K562 (cell line): ENCODE results near the gene FIGNL1. TPM values are rescaled to one million over a fixed set of nuclear protein-coding genes. Genes with fewer than 3 reads are reported as not detected.

Source experiments
- CBFA2T3 ChIP-seq: fragments of 450-650 bp; IDR thresholded peaks from 2 replicates; pipeline ENCODE4 v1.6.1; 2017
- EZH2 ChIP-seq: IDR thresholded peaks from 2 replicates; pipeline ENCODE4 v1.6.1; 2012; ENCODE audit warnings: low read depth, mild to moderate bottlenecking, inconsistent platforms, low read length, borderline replicate concordance
- FOXM1 ChIP-seq, 2 experiments: fragments of 450-650 bp in 1 of 2; sonication (generic) in 1 of 2; formaldehyde crosslinking in 1 of 2; IDR thresholded peaks; 2 replicates each; pipeline versions ENCODE4 v1.6.1 to v1.9.0; 2017 to 2022; ENCODE audit warnings: low read depth in 2 of 2, mild to moderate bottlenecking in 2 of 2, missing genetic modification reagents in 1 of 2, moderate library complexity in 1 of 2
- IRF2 ChIP-seq: sonication (generic); formaldehyde crosslinking; IDR thresholded peaks from 2 replicates; pipeline ENCODE4 v1.8.1; 2022; ENCODE audit warnings: mild to moderate bottlenecking, missing genetic modification reagents
- MTF1 ChIP-seq: fragments of 250-450 bp; sonication (Bioruptor Pico); IDR thresholded peaks from 2 replicates; pipeline ENCODE4 v1.9.0; 2021; ENCODE audit warnings: moderate library complexity, mild to moderate bottlenecking, inconsistent platforms, borderline replicate concordance
- NFRKB ChIP-seq: fragments of 450-650 bp; IDR thresholded peaks from 2 replicates; pipeline ENCODE4 v1.6.1; 2016; ENCODE audit warnings: low read depth
- PCBP2 ChIP-seq: fragments of 200-400 bp; formaldehyde crosslinking; IDR thresholded peaks from 2 replicates; pipeline ENCODE4 v1.6.1; 2018; ENCODE audit warnings: low read length, low read depth, mild to moderate bottlenecking, moderate library complexity; ENCODE audit not compliant: poor library complexity, severe bottlenecking
- PHF8 ChIP-seq: fragments of 200-600 bp; sonication (generic); IDR thresholded peaks from 2 replicates; pipeline ENCODE4 v1.6.1; 2012; ENCODE audit warnings: mixed run types, mild to moderate bottlenecking, inconsistent platforms, low read length, moderate library complexity, borderline replicate concordance
- POU5F1 ChIP-seq: fragments of 150-350 bp; IDR thresholded peaks from 2 replicates; pipeline ENCODE4 v1.6.1; 2014; ENCODE audit warnings: borderline replicate concordance, low read length, low read depth, mild to moderate bottlenecking; ENCODE audit not compliant: partially characterized antibody
- PTBP1 ChIP-seq: fragments of 200-400 bp; formaldehyde crosslinking; IDR thresholded peaks from 2 replicates; pipeline ENCODE4 v1.6.1; 2017; ENCODE audit warnings: low read depth, low read length
- ZKSCAN3 ChIP-seq: fragments of 250-450 bp; sonication (Bioruptor Pico); IDR thresholded peaks from 2 replicates; pipeline ENCODE4 v1.4.0; 2020
- ZNF134 ChIP-seq: fragments of 250-450 bp; sonication (Bioruptor Pico); conservative IDR thresholded peaks from 2 replicates; pipeline ENCODE4 v1.4.0; 2020
- ZNF197 ChIP-seq: fragments of 200-800 bp; sonication (Bioruptor generic); IDR thresholded peaks from 2 replicates; pipeline ENCODE4 v1.6.1; 2016; ENCODE audit warnings: low read depth, missing genetic modification characterization, missing compliant biosample characterization
- ZNF77 ChIP-seq: fragments of 250-450 bp; sonication (Bioruptor Pico); IDR thresholded peaks from 2 replicates; pipeline ENCODE4 v1.5.0; 2020
- polyA plus RNA-seq, 8 experiments: library from polyadenylated mRNA; depleted of rRNA in 4 of 8; stranded (reverse) in 5 of 8; unstranded in 3 of 8; fragments of >200 nt; fragmentation: Nextera tagmentation in 2 of 8; fragmentation: Illumina TruSeq in 1 of 8; extraction: Ambion mirVana in 2 of 8; extraction: Trizol in 1 of 8; gene quantifications; 2 replicates each; pipeline versions ENCODE4 v1.2.1 to v1.2.3, GENCODE V29; 2011 to 2014; ENCODE audit warnings: inconsistent platforms in 1 of 8, missing spikeins in 1 of 8
- total RNA-seq, 7 experiments: library from RNA; depleted of rRNA in 6 of 7; stranded (reverse); fragments of >200 nt in 6 of 7; fragmentation: Illumina TruSeq in 2 of 7; extraction: Trizol in 2 of 7; gene quantifications; 2 replicates each; pipeline versions ENCODE4 v1.2.1 to v1.2.3, GENCODE V29; 2011 to 2021; ENCODE audit warnings: low replicate concordance in 1 of 7
- TF ChIP-seq, protein P1 (sequence below): fragments of 200-800 bp; sonication (Bioruptor generic); IDR thresholded peaks from 2 replicates; pipeline ENCODE4 v1.6.1; 2017; ENCODE audit warnings: missing genetic modification characterization, missing compliant biosample characterization
- TF ChIP-seq, protein P2 (sequence below): fragments of 450-650 bp; IDR thresholded peaks from 2 replicates; pipeline ENCODE4 v1.6.1; 2016
- TF ChIP-seq, protein P3 (sequence below): sonication (generic); formaldehyde crosslinking; IDR thresholded peaks from 2 replicates; pipeline ENCODE4 v1.8.0; 2023; ENCODE audit warnings: missing genetic modification reagents, mild to moderate bottlenecking, borderline replicate concordance
- TF ChIP-seq, protein P4 (sequence below): fragments of 450-650 bp; formaldehyde crosslinking; IDR thresholded peaks from 2 replicates; pipeline ENCODE4 v1.4.0; 2020; ENCODE audit warnings: mild to moderate bottlenecking

The FIGNL1 gene
- total and polyA plus RNA-seq, 9 of the 15 experiments (the other 6 are each of a cell fraction or from before 2014, with no cell fraction given) = 15.5 to 48.3 (median 27.6) TPM

DNA sequence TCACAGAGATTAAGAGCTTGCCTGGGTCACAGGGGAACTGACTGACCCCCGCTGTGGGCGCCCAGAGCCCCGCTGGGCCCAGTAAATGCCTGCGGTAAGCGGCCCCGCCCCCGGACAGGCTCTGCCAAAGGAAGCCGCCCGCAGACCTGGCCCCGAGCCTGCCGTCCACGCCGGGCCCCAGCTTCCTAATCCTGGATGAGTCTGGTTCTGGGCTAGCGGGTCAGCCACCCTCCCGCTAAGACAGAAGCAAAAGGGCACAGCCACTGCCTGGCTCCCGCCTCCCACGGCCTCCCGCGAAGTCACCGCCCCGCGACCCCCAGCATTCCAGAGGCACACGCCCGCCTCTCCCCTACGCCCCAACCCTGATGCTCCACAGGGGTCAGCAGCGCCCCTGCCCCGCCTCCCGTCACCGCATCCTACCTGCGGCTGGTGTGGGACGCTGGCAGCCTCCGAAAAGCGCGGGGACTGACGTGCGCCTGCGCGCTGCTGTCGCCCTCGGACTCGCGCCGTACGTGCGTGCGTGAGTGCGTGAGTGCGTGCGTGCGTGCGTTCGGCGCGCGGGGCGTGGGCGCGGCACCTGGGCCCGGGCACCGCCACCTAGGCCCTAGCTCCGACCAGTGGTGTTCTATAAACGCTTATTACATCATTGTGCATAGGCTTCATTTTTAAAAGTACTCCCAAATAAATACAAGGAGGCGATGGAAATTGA lies at the start of gene FIGNL1 (continued):
- no peak for TF ChIP-seq ZKSCAN3 (CRISPR knock-in tag)
- no peak for TF ChIP-seq NFRKB
- no peak for TF ChIP-seq POU5F1
- TF ChIP-seq, protein P1, sequence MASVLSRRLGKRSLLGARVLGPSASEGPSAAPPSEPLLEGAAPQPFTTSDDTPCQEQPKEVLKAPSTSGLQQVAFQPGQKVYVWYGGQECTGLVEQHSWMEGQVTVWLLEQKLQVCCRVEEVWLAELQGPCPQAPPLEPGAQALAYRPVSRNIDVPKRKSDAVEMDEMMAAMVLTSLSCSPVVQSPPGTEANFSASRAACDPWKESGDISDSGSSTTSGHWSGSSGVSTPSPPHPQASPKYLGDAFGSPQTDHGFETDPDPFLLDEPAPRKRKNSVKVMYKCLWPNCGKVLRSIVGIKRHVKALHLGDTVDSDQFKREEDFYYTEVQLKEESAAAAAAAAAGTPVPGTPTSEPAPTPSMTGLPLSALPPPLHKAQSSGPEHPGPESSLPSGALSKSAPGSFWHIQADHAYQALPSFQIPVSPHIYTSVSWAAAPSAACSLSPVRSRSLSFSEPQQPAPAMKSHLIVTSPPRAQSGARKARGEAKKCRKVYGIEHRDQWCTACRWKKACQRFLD (CRISPR knock-in tag) = no peak
- TF ChIP-seq PCBP2 = no peak
- no peak for TF ChIP-seq ZNF197 (CRISPR knock-in tag)
- peak; percentile 79; the same call in 1 of the 2 replicates for TF ChIP-seq PHF8
- no peak for TF ChIP-seq ZNF134 (CRISPR knock-in tag)
- TF ChIP-seq MTF1 (CRISPR knock-in tag) = 0 out of 2 replicates have a peak, but pooled peaks have one; percentile 64
- no peak for TF ChIP-seq ZNF77 (CRISPR knock-in tag)
- TF ChIP-seq EZH2 = no peak
- TF ChIP-seq, protein P2, sequence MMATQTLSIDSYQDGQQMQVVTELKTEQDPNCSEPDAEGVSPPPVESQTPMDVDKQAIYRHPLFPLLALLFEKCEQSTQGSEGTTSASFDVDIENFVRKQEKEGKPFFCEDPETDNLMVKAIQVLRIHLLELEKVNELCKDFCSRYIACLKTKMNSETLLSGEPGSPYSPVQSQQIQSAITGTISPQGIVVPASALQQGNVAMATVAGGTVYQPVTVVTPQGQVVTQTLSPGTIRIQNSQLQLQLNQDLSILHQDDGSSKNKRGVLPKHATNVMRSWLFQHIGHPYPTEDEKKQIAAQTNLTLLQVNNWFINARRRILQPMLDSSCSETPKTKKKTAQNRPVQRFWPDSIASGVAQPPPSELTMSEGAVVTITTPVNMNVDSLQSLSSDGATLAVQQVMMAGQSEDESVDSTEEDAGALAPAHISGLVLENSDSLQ = peak; percentile 64
- TF ChIP-seq, protein P3, sequence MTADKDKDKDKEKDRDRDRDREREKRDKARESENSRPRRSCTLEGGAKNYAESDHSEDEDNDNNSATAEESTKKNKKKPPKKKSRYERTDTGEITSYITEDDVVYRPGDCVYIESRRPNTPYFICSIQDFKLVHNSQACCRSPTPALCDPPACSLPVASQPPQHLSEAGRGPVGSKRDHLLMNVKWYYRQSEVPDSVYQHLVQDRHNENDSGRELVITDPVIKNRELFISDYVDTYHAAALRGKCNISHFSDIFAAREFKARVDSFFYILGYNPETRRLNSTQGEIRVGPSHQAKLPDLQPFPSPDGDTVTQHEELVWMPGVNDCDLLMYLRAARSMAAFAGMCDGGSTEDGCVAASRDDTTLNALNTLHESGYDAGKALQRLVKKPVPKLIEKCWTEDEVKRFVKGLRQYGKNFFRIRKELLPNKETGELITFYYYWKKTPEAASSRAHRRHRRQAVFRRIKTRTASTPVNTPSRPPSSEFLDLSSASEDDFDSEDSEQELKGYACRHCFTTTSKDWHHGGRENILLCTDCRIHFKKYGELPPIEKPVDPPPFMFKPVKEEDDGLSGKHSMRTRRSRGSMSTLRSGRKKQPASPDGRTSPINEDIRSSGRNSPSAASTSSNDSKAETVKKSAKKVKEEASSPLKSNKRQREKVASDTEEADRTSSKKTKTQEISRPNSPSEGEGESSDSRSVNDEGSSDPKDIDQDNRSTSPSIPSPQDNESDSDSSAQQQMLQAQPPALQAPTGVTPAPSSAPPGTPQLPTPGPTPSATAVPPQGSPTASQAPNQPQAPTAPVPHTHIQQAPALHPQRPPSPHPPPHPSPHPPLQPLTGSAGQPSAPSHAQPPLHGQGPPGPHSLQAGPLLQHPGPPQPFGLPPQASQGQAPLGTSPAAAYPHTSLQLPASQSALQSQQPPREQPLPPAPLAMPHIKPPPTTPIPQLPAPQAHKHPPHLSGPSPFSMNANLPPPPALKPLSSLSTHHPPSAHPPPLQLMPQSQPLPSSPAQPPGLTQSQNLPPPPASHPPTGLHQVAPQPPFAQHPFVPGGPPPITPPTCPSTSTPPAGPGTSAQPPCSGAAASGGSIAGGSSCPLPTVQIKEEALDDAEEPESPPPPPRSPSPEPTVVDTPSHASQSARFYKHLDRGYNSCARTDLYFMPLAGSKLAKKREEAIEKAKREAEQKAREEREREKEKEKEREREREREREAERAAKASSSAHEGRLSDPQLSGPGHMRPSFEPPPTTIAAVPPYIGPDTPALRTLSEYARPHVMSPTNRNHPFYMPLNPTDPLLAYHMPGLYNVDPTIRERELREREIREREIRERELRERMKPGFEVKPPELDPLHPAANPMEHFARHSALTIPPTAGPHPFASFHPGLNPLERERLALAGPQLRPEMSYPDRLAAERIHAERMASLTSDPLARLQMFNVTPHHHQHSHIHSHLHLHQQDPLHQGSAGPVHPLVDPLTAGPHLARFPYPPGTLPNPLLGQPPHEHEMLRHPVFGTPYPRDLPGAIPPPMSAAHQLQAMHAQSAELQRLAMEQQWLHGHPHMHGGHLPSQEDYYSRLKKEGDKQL (CRISPR knock-in tag) = no peak
- TF ChIP-seq CBFA2T3 = no peak
- TF ChIP-seq, protein P4, sequence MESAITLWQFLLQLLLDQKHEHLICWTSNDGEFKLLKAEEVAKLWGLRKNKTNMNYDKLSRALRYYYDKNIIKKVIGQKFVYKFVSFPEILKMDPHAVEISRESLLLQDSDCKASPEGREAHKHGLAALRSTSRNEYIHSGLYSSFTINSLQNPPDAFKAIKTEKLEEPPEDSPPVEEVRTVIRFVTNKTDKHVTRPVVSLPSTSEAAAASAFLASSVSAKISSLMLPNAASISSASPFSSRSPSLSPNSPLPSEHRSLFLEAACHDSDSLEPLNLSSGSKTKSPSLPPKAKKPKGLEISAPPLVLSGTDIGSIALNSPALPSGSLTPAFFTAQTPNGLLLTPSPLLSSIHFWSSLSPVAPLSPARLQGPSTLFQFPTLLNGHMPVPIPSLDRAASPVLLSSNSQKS (CRISPR knock-in tag) = no peak
- TF ChIP-seq IRF2 (CRISPR knock-in tag) = no peak
- no peak for TF ChIP-seq PTBP1
- no peak for TF ChIP-seq FOXM1 (IDR thresholded peaks at IDR 0.05; ENCODE audit: low read depth)
- TF ChIP-seq FOXM1 (CRISPR knock-in tag; IDR thresholded peaks at IDR 0.05; ENCODE audit: low read depth) = 0 out of 2 replicates have a peak, but pooled peaks have one; percentile 39
